Stomach (tissue), 4 donors: Measurements from ENCODE around the gene ANKRD44.

ENCODE experiments used
- POLR2A ChIP-seq, 4 donors: fragments of 450-650 bp; IDR thresholded peaks; one replicate each; pipeline ENCODE4 v1.6.1; 2016; ENCODE audit warnings: antibody characterized with exemption in 4 of 4, control low read depth in 2 of 4, mild to moderate bottlenecking in 1 of 4, moderate library complexity in 1 of 4
- POLR2AphosphoS5 ChIP-seq, 3 donors: sonication (generic); formaldehyde crosslinking; IDR thresholded peaks; one replicate each; pipeline ENCODE4 v1.6.1; 2016; ENCODE audit warnings: antibody characterized with exemption in 3 of 3

DNA sequence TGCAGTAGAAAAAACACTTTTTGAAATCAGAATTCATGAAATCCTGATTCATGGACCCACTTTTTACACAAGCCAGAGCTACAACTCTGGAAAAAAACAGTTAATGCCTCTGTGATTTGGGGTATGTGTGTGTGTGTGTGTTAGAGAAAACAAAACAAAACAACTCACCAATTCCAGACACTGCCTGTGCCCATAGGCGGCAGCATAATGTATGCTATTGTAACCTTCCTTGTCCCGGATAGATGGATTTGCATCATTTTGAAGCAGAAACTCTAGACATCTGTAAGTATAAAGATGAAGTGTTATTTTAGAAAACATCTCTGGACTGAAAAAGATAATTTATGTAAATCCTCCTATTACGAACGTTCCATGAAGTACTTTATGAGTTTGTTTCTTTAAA, 232.0 kb downstream of the ANKRD44 start:
- TF ChIP-seq POLR2A (IDR thresholded peaks at IDR 0.05) (no peak), POLR2AphosphoS5 (IDR thresholded peaks at IDR 0.05) (no peak)
